SKM-1 (cell line): Measurements from ENCODE around the gene KSR2.

Experiments used
- DNase-seq: peaks from one replicate; lab custom pipeline; 2025; ENCODE audit not compliant: unreplicated experiment; lab: John Stamatoyannopoulos, UW

The KSR2 gene

GRCh38 chr12:117699575-117699974, 269.2 kb downstream of the KSR2 start:
- DNase-seq: no peak

- DNase-seq: no peak
Observed at GRCh38 chr12:117699118-117699517, 269.7 kb downstream of the KSR2 start.

- no peak for DNase-seq
Observed at GRCh38 chr12:117695956-117696355, 272.8 kb downstream of the KSR2 start.

- DNase-seq: no peak
Observed at GRCh38 chr12:117692512-117692911, 276.3 kb downstream of the KSR2 start.

GRCh38 chr12:117689857-117690256, 278.9 kb downstream of the KSR2 start:
- no peak for DNase-seq

GRCh38 chr12:117688446-117688845, 280.3 kb downstream of the KSR2 start:
- no peak for DNase-seq

- DNase-seq: no peak
Observed at GRCh38 chr12:117686911-117687377, 281.8 kb downstream of the KSR2 start.

GRCh38 chr12:117686210-117686609, 282.6 kb downstream of the KSR2 start:
- DNase-seq: no peak

- DNase-seq: no peak
Observed at GRCh38 chr12:117685110-117685926, 283.5 kb downstream of the KSR2 start.

- no peak for DNase-seq
Observed at GRCh38 chr12:117684471-117684870, 284.3 kb downstream of the KSR2 start.

GRCh38 chr12:117680312-117680711, 288.5 kb downstream of the KSR2 start:
- no peak for DNase-seq

GRCh38 chr12:117679776-117680175, 289.0 kb downstream of the KSR2 start:
- no peak for DNase-seq

- no peak for DNase-seq
Observed at GRCh38 chr12:117674763-117675162, 294.0 kb downstream of the KSR2 start.

- DNase-seq: no peak
Observed at GRCh38 chr12:117674313-117674712, 294.5 kb downstream of the KSR2 start.

- DNase-seq: no peak
Observed at GRCh38 chr12:117671734-117672133, 297.1 kb downstream of the KSR2 start.

GRCh38 chr12:117664169-117664568, 304.6 kb downstream of the KSR2 start:
- no peak for DNase-seq

- no peak for DNase-seq
Observed at GRCh38 chr12:117662620-117663395, 306.0 kb downstream of the KSR2 start.

GRCh38 chr12:117662220-117662619, 306.6 kb downstream of the KSR2 start:
- no peak for DNase-seq

GRCh38 chr12:117661471-117661870, 307.3 kb downstream of the KSR2 start:
- DNase-seq: no peak

GRCh38 chr12:117660896-117661295, 307.9 kb downstream of the KSR2 start:
- DNase-seq: no peak

GRCh38 chr12:117658226-117658625, 310.6 kb downstream of the KSR2 start:
- DNase-seq: no peak

- DNase-seq: no peak
Observed at GRCh38 chr12:117649796-117650195, 319.0 kb downstream of the KSR2 start.
